GM21360 (cell line): ENCODE data around the gene TRMT11.
"Not testable (repeated sequence)": the region's sequence is repeated elsewhere in the genome, so short reads cannot be mapped to it uniquely, and the experiment has no call there.

Experiments used
- ATAC-seq: cut with Tn5 transposase; IDR thresholded peaks from one replicate; pipeline ENCODE4 v1.9.1; 2021; ENCODE audit warnings: mild to moderate bottlenecking, moderate library complexity; ENCODE audit not compliant: unreplicated experiment

Gene TRMT11

GRCh38 chr6:125991653-125992052 lies 5.3 kb downstream of the TRMT11 start:
- no peak for ATAC-seq

- ATAC-seq, result no peak
Measured at GRCh38 chr6:125994670-125995488, 8.5 kb downstream of the TRMT11 start.

GRCh38 chr6:125995972-125996580 lies 9.7 kb downstream of the TRMT11 start:
- peak; percentile 94 for ATAC-seq

- no peak for ATAC-seq
Measured at GRCh38 chr6:126002755-126003679, 16.7 kb downstream of the TRMT11 start.

GRCh38 chr6:126007800-126008199 lies 21.5 kb downstream of the TRMT11 start:
- ATAC-seq, result no peak

- ATAC-seq, result no peak
Measured at GRCh38 chr6:126010040-126010439, 23.7 kb downstream of the TRMT11 start.

- ATAC-seq, result no peak
Measured at GRCh38 chr6:126015863-126016262, 29.5 kb downstream of the TRMT11 start.

- ATAC-seq, result no peak
Measured at GRCh38 chr6:126016591-126016990, 30.3 kb downstream of the TRMT11 start.

GRCh38 chr6:126017668-126018067 lies 31.3 kb downstream of the TRMT11 start:
- no peak for ATAC-seq

GRCh38 chr6:126020305-126021050 lies 34.1 kb downstream of the TRMT11 start:
- ATAC-seq, result no peak

- not testable (repeated sequence) for ATAC-seq
Measured at GRCh38 chr6:126023474-126023873, 37.1 kb downstream of the TRMT11 start.

- no peak for ATAC-seq
Measured at GRCh38 chr6:126026001-126026400, 39.7 kb downstream of the TRMT11 start.

- no peak for ATAC-seq
Measured at GRCh38 chr6:126027601-126028000, 41.3 kb downstream of the TRMT11 start.

GRCh38 chr6:126030045-126030444 lies 43.7 kb downstream of the TRMT11 start:
- no peak for ATAC-seq

- peak; percentile 91 for ATAC-seq
Measured at GRCh38 chr6:126033696-126034095, 47.4 kb downstream of the TRMT11 start.

GRCh38 chr6:126034656-126035055 lies 48.3 kb downstream of the TRMT11 start:
- ATAC-seq, result no peak

GRCh38 chr6:126035764-126036163 lies 49.4 kb downstream of the TRMT11 start:
- no peak for ATAC-seq

- ATAC-seq, result no peak
Measured at GRCh38 chr6:126038234-126038633, 51.9 kb downstream of the TRMT11 start.

GRCh38 chr6:126039284-126039683 lies 52.9 kb downstream of the TRMT11 start:
- no peak for ATAC-seq

- ATAC-seq, result no peak
Measured at GRCh38 chr6:126040394-126040793, 54.1 kb downstream of the TRMT11 start.

GRCh38 chr6:126040826-126041225 lies 54.5 kb downstream of the TRMT11 start:
- no peak for ATAC-seq
